Measurements from ENCODE around the gene FBXO46. TPM values are rescaled to one million over a fixed set of nuclear protein-coding genes. Genes with fewer than 3 reads are reported as not detected.
A peak's percentile ranks its signal among the peaks of the same experiment; 100 is the strongest.

Gene FBXO46
- total RNA-seq, 1 experiment from 2014 or later = 43.9 TPM

GRCh38 chr19:45753548-45753947 is 22.9 kb upstream of the FBXO46 start:
- Histone ChIP-seq H2AK5ac (ENCODE audit: insufficient read length, low read length) (no peak overlapping the region), H4K91ac (ENCODE audit: insufficient read length, low read depth, low read length) (no peak overlapping the region), H3K56ac (ENCODE audit: insufficient read length, low read depth, low read length) (no peak overlapping the region), H2BK12ac (ENCODE audit: insufficient read length, low read depth, low read length) (no peak overlapping the region), H3K79me2 (ENCODE audit: insufficient read depth, low read length) (no peaks in the 10 kb centered on the region), H2BK20ac (ENCODE audit: low read depth, low read length, poor library complexity, severe bottlenecking) (no peak overlapping the region), H4K8ac (replicated peaks; ENCODE audit: insufficient read length, low read depth, low read length) (no peak overlapping the region), H2BK15ac (ENCODE audit: low read depth, low read length) (no peak overlapping the region), H3T11ph (ENCODE audit: low read length) (no peak overlapping the region), H3K23ac (ENCODE audit: insufficient read length, low read depth, low read length) (no peak overlapping the region), H2BK120ac (ENCODE audit: low read depth, low read length, poor library complexity, severe bottlenecking) (no peak overlapping the region), H3K27me3 (ENCODE audit: insufficient read depth, low read length) (no peaks in the 10 kb centered on the region), H2BK5ac (ENCODE audit: insufficient read length, low read length) (no peak overlapping the region), H3K27ac (ENCODE audit: insufficient read length, low read depth, low read length) (no peak overlapping the region), H3K4me2 (ENCODE audit: insufficient read depth, insufficient read length, low read length) (no peak overlapping the region), H2AFZ (ENCODE audit: low read length) (no peak overlapping the region), H3K4me1 (ENCODE audit: insufficient read depth, low read length) (no peaks in the 10 kb centered on the region), H3K4ac (ENCODE audit: low read depth, low read length) (no peak overlapping the region), H3K9me3 (ENCODE audit: control insufficient read depth, low read depth, low read length) (no peaks in the 10 kb centered on the region), H4K20me1 (ENCODE audit: control insufficient read depth, insufficient read depth, insufficient read length) (no peaks in the 10 kb centered on the region), H3K9ac (ENCODE audit: extremely low read depth, insufficient read length, low read length) (no peak overlapping the region), H3K14ac (ENCODE audit: insufficient read depth, low read length) (peak overlapping the region; percentile 17; the same call in 1 of the 2 replicates), H3K18ac (ENCODE audit: insufficient read length, low read depth, low read length) (no peak overlapping the region), H4K5ac (ENCODE audit: insufficient read length, low read depth, low read length) (no peak overlapping the region), H3K79me1 (ENCODE audit: insufficient read depth, low read depth, low read length, poor library complexity, severe bottlenecking) (no peaks in the 10 kb centered on the region), H3K23me2 (ENCODE audit: insufficient read length, low read depth, low read length, poor library complexity, severe bottlenecking) (no peaks in the 10 kb centered on the region)
- no CpG with 5 or more reads among the region's 6 CpGs for WGBS (ENCODE audit: extremely low coverage, insufficient read length, low lambda C conversion rate)
- peaks cover 19% of the 10 kb centered on the region for H3K27me3 Mint-ChIP-seq (ENCODE audit: low read depth)
- no peak overlapping the region for H3K4me3 Mint-ChIP-seq
- H3K36me3 Mint-ChIP-seq (ENCODE audit: insufficient read depth in 1 of 3, low read depth in 3 of 3) = no peaks in the 10 kb centered on the region
- H3K27ac Mint-ChIP-seq = no peak overlapping the region
- H3K4me1 Mint-ChIP-seq = peaks cover 3 to 6% of the 10 kb centered on the region in 2 experiments; a peak in 3 of 4 replicates
- DNase-seq = peak; percentile 79
- TF ChIP-seq CTCF (conservative IDR thresholded peaks at IDR 0.05) = peak; percentile 52
- H3K9me3 Mint-ChIP-seq = no peaks in the 10 kb centered on the region
